VCaP (cell line): ENCODE measurements around the gene RARG.
A peak's percentile ranks its signal among the peaks of the same experiment; 100 is the strongest.

ENCODE experiments used
- H3K27ac ChIP-seq: fragments of 450-650 bp; 2 replicates; pipeline ENCODE4 v1.5.1; 2017
- CTCF ChIP-seq: fragments of 450-650 bp; conservative IDR thresholded peaks from 2 replicates; pipeline ENCODE4 v1.5.1; 2017; ENCODE audit warnings: mild to moderate bottlenecking, moderate library complexity

Gene RARG

GRCh38 chr12:53221203-53222080 is 10.6 kb downstream of the RARG start:
- TF ChIP-seq CTCF: peak; percentile 41
- H3K27ac ChIP-seq: peak overlapping the region; percentile 94

GRCh38 chr12:53220694-53221202 is 11.3 kb downstream of the RARG start:
- TF ChIP-seq CTCF: no peak

GRCh38 chr12:53219956-53220693 is 11.9 kb downstream of the RARG start:
- TF ChIP-seq CTCF: no peak
- H3K27ac ChIP-seq: peak overlapping the region; percentile 94

More at GRCh38 chr12:53220694-53221202, 11.3 kb downstream of the RARG start:
- H3K27ac ChIP-seq: peak overlapping the region; percentile 94

GRCh38 chr12:53219292-53219955 is 12.6 kb downstream of the RARG start:
- H3K27ac ChIP-seq: peak overlapping the region; percentile 94
- TF ChIP-seq CTCF: no peak

- H3K27ac ChIP-seq: peak overlapping the region; percentile 94; the same call in 1 of the 2 replicates
- no peak for TF ChIP-seq CTCF
Measured at GRCh38 chr12:53218551-53219291, 13.3 kb downstream of the RARG start.

- TF ChIP-seq CTCF: no peak
- no peak overlapping the region for H3K27ac ChIP-seq
Measured at GRCh38 chr12:53217931-53218307, 14.1 kb downstream of the RARG start.
